ENCODE measurements around the gene SLC19A1.

DNA sequence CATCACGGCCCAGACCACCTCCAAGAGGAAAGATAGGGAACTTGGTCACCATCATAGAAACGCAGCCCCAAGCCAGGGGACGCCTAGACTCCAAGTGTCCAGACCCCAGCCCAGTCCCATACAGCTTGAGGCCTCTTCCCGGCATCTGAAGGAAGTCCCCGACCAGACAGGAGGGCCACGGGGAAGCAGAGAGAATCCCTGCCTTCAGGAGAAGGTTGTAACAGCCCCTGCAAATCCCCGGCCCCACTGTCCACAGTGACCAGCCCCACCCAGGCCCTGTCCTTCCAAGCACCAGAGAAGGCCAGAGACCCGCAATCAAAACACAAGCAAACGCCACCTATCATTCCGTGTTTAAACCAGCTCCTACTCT is 1.7 kb downstream of the SLC19A1 start:
- TF ChIP-seq, protein P1, sequence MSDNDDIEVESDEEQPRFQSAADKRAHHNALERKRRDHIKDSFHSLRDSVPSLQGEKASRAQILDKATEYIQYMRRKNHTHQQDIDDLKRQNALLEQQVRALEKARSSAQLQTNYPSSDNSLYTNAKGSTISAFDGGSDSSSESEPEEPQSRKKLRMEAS (IDR thresholded peaks at IDR 0.05), result no peak
- TF ChIP-seq YY1 (IDR thresholded peaks at IDR 0.05; ENCODE audit: low read depth), result no peak
- TF ChIP-seq RAD21 (IDR thresholded peaks at IDR 0.05; ENCODE audit: low read depth), result no peak
- no peak for TF ChIP-seq TAF1 (IDR thresholded peaks at IDR 0.05; ENCODE audit: low read depth)
- TF ChIP-seq TEAD4 (IDR thresholded peaks at IDR 0.05), result no peak
- TF ChIP-seq FOXM1 (IDR thresholded peaks at IDR 0.05; ENCODE audit: borderline replicate concordance, low read depth), result no peak
- TF ChIP-seq CEBPB (IDR thresholded peaks at IDR 0.05), result no peak
- no peak for TF ChIP-seq EP300 (IDR thresholded peaks at IDR 0.05; ENCODE audit: borderline replicate concordance)
- TF ChIP-seq EGR1 (IDR thresholded peaks at IDR 0.05), result no peak
- no peak for TF ChIP-seq CREB1 (IDR thresholded peaks at IDR 0.05; ENCODE audit: low read depth)

Measured in Ishikawa (cell line).